ENCODE data around the gene TRIM50.

- TF ChIP-seq CTCF (IDR thresholded peaks at IDR 0.05; ENCODE audit: low read depth, low read length, missing input control) = no peak
- no peak for TF ChIP-seq YY1 (IDR thresholded peaks at IDR 0.05)
- no peak for TF ChIP-seq RXRA (IDR thresholded peaks at IDR 0.05)
- no peak for TF ChIP-seq FOXA1 (IDR thresholded peaks at IDR 0.05)
- no peak for TF ChIP-seq EGR1 (IDR thresholded peaks at IDR 0.05; ENCODE audit: low read depth in 2 of 2)
- no peak for TF ChIP-seq MAX (IDR thresholded peaks at IDR 0.05)
- TF ChIP-seq SP1 (IDR thresholded peaks at IDR 0.05) = no peak
- TF ChIP-seq TAF1 (conservative IDR thresholded peaks at IDR 0.05) = no peak
- TF ChIP-seq ATF3 (IDR thresholded peaks at IDR 0.05) = no peak
- TF ChIP-seq REST (IDR thresholded peaks at IDR 0.05) = no peak
- no peak for TF ChIP-seq RAD21 (IDR thresholded peaks at IDR 0.05)
- no peak for TF ChIP-seq HNF4G (IDR thresholded peaks at IDR 0.05)
Observed at GRCh38 chr7:73359746-73360375, 32.0 kb upstream of the TRIM50 start.

Measured in liver (tissue), 3 donors.